Activated CD4-positive, CD25-positive, alpha-beta regulatory T cell (primary cell): ENCODE data around the gene TMEM181.
"Not testable (repeated sequence)": the region's sequence is repeated elsewhere in the genome, so short reads cannot be mapped to it uniquely, and the experiment has no call there.

Experiments used
- DNase-seq, 4 experiments: peaks; one replicate each; lab custom pipeline; 2025; lab: John Stamatoyannopoulos, UW

The TMEM181 gene

DNA sequence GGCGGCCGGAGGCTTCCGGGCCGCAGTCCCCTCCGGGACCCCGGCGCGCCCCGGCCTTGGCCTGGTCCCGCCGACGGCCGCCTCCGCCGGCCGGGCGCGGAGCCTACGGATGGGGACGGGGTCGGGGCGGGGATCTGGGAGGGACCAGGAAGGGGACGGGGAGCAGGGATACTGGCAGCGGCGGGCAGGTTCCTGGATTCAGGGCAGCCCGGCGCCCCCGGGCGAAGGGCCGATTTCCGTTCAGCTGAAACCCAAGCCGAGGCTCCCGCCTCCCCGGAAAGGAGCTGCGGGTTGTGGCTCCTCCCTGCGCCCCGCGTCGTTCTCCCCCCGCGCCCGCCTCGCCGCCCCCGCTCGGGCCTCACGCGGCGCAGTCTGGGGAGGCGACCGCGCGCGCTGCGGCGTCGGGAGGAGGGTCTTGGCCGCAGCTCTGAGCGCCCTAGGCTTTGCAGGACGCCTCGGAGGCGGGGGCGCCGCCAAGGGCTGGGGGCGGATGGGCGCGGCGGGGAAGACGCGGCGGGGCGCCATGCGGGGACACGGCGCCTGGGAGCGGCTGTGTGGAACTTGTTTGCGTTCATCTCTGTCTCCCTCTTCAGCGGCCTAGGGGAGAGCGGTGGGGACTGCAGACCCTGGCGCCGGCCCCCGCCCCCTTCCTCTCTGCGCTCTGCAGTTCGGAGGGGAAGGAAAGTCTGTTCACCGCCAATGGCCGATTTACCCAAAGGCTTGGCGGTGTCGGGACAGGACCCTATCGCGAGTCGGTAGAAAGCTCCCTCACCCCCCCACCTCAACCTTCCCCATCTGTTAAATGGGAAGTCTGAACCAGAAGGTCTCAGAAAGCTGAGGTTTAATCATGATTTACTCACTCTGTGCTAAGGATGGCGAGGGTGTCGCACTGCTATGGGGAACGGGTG lies 22.7 kb upstream of the TMEM181 start:
- DNase-seq: no peak

DNA sequence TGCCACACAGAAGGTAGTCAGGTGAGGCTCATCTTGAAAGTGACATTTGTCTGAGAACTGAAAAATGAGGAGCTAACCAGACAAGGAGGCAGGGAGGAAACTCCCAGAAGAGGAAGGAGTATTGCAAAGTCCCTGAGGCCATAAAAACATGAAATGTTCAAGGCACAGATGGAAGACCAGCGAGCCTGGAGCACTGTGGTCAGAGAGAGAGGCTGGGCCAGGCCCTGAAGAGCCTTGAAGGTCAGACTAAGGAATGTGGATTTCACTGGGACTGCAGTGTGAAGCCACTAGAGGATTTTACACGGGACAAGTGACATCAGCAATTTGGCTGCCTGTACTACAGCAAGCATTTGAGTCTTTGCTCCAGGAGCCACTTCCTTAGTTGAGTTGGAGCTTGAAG lies 21.1 kb upstream of the TMEM181 start:
- DNase-seq: no peak

DNA sequence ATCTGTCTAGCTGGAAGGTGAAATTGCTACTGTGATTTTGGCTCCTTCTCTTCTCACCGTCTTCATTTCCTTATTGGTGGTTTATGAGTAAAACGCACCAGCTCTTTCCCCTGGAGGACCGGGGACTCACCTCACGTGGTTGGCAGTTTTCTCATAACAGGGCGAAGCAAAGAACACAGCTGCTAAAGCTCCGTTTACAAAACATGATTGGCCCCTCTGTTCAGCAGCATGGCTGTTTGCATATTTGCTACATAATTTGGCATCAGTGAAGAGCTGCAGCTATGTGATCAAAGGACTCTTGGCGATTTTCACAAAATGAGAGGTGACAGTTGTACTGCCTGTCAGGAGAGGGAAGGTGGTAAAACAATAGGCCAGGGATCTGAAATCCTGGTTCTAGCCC lies 20.5 kb upstream of the TMEM181 start:
- no peak for DNase-seq

DNA sequence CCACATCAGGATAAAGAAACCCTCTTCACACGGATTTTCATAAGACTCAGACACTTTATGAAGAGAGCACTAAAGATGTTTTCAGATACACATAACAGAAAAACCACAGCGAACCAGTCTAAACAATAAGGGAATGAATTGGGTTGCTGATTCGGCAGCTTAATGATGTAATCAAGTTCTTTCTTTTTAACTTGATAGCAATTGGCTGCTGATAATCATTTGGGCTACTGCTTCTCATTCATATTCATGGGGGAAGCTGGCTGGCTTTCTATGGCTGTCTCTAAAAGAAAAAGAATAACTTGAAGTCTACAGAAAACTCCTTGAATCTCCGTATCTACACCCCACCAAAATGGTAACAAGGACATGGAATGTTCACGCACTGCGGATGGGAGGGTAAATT lies 20.0 kb upstream of the TMEM181 start:
- DNase-seq: no peak

DNA sequence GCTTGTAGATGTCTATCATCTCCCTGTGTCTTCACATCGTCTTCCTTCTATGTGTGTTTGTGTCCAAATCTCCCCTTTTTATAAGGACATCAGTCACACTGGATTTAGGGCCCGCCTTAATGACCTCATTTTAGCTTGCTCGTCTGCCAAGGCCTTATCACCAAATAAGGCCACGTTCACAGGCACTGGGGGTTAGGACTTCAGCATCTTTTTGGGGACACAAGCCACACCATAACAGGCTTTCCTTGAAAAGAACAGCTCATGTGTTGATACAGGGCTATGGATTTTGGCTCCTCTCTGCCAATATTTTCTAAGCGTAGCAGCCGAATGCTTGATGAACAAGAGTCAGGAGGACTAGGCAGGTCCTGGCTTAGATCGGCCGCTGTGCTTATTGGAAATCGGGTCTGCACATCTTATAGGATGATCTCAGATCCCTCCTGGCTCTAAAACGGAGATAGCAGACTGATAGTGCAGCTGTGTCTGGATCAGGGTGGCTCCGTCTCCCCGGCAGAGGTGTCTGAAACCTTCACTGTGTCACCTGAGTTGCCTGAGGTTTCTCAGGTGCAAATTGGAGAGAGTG lies 16.2 kb upstream of the TMEM181 start:
- DNase-seq: no peak

DNA sequence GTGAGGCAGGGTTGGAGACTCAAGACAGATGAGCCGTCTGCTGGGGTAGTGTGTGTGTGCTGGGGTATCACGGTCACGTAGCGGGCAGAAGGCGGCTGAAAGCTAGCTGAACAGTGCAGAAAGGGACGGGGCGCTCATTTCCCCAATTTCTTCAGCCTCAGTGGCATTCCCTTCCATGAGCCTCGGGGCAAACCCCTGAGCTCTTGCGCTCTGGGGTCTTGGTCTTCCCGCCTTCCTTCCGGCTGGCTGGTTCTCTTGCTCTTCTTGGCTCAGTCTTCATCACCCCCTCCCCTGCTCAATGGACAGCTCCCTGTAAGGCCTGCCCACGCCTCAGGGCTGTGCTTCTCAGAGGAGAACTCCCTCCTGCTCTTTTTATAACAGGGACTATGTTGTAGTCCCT lies 15.5 kb upstream of the TMEM181 start:
- DNase-seq: no peak

DNA sequence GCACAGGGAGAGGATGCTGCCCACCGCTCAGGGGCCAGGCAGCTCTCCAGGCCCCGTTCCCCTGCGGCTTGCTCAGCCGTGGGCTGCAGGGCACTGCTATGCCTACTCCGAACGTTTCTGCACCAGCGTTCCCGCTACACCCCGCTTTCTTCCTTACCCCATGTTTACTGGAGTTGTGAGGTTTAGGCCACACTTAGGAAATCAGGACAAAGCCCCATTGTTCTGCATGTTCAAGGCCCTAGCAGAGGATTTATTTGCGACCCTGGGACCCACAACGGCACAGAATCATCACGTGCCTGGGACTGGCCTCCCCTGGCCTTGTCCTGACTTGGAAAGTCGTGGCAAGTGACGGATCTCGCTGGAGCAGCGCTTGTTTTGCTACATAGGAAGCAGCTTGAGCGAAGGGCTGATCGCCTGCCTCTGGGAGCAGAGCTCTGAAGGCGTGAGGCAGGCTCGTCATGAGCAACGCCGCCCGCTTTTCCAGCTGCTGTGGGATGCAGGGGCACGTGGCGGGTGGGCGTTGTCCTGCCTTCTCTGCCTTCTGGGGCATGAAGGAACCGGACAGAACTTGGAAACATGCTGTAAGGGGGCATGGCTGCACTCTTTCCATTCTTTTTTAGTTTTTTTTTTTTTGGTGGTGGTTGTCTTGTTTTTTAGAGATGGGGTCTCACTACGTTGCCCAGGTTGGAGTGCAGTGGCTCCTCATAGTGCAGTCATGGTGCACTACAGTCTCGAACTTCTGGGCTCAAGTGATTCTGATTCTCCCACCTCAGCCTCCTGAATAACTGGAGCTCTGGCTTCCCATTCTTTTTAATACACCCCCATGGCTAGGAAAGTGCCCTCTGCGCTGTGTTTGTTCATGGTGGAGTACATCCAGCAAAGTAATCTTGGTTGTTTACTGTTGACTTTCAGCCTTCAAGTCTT lies 14.6 kb upstream of the TMEM181 start:
- DNase-seq: no peak

DNA sequence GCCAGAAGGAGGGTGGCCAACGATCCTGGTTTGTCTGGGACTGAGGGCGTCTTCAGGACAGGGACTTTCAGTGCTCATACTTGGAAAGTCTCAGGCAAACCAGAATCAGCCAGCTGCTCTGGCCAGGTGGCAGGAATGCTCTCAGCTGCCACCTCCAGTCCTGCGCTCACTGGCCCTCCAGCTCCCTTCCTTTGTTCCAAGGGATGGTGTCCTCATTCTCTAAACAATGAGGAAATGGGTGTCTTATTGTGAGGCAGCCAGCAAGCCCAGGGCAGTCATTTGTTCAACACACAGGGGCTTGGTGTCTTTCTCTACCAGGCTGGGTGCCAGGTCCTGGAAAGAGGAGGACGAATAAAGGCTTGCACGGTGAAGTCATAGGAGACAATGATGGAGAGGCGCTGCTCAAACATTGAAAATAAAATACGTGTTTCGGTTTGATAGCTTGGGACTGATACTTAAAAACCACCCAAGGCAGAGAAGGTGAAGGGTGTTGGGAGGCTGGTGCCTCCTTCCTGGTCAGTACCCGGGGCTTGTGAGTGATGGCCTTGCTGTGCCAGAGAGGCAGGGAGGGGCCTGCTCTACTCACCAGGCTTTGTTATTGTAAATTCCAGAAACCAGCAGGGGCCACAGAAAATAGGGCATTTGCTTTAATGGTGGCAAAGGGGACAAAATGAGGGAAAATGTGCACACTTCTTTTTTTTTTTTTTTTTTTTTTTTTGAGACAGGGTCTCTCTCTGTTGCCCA lies 11.3 kb upstream of the TMEM181 start:
- DNase-seq: no peak

DNA sequence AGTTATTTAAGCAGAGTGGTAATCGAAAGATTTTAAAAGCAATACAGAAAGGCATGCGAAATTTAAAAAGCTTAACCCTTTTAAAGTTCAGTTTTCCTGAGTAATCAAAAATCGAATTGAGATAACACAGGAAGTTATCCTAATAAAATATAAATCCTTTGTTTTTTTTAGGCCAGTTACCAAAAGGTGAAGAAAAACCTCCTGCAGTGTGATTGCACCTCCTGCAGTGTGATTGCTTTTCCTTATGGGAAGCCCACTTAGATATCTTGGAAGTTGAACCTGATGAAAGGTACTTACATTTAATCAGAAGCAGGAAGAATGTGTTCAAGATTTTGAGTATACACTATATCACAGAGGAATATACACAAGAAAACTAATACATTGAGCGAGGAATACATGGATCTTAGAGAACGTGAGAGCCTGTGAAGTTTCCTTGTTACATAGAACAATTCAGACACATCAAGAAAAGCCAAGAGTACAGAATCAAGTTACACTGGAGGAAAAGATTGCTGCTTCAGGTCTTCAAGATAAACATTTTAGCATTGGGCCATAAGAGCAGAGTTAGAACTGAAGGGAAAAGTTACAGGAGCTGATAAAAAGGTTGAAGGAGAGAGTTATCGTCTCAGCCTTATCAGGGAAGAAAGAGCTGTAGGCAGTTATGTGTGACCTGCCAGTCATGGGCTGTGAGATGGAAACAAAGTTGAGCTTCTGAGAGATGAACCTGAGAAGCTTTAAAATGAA lies 7.7 kb upstream of the TMEM181 start:
- no peak for DNase-seq

DNA sequence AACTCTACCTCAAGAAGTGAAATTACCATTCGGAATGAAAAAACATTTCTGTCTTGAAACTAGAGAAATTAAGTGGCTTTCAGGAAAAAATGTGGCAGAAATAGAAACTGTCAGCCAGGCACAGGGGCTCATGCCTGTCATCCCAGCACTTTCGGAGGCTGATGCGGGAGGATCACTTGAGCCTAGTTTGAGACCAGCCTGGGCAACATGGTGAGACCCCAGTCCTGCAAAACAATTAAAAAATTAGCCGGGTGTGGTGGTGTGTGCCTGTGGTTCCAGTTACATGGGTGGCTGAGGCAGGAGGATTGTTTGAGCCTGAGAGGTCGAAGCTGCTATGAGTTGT lies 7.1 kb upstream of the TMEM181 start:
- DNase-seq: no peak

DNA sequence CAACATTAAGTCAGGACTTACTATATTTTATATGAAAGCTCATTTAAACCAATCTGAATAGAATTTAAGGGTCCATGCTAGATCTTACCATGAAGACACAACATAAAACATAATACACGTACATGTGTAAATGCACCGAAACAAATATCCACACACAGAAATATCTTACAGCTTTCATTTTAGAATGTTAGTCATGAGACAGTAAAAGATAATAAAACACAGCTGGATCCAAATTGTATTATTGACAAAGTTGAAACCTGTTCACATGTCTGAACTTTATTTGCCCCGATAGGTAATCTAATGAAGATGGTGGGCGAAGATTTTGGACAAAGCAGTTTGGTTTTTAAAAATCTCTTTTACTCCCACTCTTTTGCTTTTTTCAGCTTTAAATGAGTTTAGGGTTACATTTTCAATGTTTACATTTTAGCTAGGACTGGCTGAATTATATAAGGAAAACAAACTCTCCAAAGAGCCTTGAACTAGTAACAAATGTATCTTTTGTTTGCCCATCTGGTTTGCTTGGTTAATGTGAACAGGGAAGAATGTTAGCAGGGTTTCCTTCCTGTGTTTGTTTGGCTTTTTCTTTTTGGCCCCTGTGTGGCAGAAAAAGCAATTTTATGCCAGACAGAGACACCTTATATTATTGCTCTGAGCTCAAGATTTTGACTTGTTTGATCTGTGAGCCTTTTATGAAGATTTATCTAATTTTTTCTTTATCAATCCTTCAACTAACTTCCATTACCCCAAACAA lies 5.1 kb upstream of the TMEM181 start:
- no peak for DNase-seq

DNA sequence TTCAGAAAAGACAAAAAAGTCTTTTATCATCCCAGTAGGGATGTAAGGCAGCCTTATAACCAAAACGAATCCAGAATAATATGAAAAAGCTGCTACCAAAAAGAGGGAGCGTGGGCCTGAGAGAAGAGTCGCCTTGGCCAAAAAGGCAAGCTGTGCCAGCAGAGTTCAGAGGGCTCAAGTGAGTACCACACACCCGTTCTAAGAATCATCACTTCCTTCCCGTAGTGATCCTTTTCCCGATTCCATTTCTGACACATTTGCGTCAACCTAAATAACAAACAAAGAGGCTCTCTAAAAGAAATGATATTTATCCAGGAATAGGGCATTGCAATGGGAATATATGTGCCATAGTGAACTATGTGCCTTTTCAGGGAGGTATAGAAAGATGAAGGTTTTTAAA lies 3.8 kb upstream of the TMEM181 start:
- no peak for DNase-seq

DNA sequence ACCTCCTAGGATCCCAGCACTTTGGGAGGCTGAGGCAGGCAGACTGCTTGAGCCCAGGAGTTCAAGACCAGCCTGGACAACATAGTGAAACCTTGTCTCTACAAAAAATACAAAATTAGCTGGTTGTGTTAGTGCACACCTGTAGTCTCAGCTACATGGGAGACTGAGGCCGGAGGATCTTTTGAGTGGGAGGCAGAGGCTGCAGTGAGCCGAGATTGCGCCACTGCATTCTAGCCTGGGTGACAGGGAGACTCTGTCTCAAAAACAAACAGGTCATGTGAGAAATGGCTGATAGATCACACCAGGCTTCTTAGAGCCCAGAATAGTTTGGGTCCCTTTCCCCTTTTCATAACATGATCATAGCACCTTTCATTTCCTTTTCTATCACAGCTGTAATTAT lies 2.8 kb upstream of the TMEM181 start:
- DNase-seq: not testable (repeated sequence)

DNA sequence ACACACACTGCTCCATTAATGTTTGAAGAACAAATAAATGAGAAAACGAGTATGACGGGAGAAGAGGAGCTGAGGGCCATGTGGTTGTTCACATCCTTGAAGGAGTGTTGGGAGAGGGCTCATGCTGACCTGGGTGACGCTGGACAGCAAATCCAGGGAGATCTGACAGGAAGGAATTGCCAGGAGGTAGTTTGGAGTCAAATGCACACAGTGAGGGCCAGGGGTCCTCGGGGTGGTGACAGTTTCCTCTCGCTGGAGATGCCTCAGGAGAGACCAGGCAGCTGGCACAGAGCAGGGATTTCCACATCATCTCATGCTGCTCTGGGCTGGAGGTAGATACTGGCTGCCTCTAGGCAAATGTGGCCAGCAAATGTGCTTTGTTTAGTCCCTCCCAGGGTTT lies 2.0 kb upstream of the TMEM181 start:
- DNase-seq: no peak

DNA sequence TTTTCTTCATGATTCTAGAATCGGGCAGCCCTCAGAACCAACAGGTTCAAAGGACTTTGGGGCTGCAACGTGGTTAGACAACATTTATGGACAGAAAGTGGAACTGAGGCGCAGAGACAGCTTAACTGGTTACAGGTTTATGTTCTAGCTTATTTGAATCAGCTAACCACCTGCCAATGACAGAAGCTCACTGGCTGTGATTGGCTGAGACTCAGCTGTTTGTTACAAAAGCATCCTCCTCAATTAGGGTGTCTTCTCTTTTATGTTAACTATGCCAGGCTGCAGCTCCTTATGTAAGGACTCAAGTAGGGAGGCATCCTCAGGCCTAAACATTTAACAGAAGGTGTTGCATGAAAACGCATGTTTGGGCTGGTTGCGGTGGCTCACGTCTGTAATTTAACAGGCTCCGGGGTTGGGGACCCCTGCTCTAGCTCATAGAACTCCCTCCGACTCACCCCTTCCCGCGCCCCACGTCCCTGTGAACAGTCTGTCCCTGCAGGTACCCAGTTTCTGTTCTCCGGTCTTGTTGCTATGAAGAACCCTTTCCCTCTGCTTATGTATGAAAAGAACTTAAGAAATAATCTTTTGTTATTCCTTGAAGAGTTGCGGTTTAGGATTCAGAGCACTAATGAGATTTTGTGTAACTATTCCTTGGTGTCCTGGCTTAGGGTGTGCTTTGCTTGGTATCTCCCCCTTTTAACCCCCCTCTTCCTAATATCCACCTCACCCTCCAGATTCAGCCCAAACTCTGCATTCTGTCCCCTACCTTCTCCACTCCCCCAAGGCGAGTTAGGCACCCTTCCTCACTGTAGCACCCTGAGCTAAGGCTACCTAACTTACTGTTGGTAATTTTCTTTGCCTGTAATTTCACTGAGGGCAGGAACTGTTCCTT lies 1.2 kb upstream of the TMEM181 start:
- DNase-seq: no peak

DNA sequence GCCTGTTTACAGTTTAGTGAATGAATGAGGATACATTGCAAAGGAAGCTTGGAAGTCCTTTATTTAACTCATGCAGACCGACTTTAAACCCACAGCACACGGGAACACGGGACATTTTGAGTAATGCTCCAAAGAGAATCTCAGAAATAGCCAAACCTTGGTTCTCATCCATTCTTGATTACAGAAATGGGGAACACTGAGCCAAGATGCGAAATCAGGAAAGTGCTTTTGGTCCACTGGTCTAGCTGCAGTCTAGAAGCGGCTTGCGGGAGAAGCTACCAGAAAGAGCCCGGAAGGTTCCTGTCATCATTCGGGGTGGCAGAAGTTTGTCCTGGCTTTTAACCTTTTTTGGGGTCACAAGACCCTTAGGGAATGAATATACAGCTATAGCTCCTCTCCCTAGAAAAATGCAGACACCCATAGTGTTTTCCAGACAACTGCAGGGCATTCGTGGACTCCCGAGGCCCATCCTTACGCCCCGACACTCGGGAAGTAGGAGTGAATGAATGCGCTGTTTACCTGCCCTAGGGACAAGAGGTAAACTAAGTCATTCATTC lies 475 bp upstream of the TMEM181 start:
- DNase-seq: no peak

DNA sequence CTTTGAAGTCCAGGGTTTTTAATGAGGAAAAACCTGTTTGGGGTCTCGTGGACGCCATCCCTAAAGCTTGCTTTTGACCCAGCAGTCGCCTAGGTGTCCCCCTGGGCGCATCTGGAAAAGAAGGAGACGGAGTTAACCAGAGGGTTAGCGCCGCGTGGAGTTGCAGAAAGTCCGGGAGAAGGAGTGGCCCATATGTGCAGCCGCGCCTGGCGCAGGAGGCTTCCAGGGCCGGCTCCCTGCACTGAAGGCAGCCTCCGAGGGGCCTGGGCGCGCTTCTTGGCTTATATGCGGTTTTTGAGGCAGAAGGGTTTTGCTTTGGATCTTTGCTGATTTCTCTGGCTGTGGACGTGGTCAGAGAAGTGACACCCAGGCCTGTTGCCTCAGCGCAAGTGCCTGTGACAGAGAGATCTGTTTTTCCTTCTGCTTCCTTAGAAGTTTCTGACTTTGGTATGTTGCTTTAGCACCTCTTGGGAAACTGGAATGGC lies 987 bp downstream of the TMEM181 start:
- DNase-seq: no peak

DNA sequence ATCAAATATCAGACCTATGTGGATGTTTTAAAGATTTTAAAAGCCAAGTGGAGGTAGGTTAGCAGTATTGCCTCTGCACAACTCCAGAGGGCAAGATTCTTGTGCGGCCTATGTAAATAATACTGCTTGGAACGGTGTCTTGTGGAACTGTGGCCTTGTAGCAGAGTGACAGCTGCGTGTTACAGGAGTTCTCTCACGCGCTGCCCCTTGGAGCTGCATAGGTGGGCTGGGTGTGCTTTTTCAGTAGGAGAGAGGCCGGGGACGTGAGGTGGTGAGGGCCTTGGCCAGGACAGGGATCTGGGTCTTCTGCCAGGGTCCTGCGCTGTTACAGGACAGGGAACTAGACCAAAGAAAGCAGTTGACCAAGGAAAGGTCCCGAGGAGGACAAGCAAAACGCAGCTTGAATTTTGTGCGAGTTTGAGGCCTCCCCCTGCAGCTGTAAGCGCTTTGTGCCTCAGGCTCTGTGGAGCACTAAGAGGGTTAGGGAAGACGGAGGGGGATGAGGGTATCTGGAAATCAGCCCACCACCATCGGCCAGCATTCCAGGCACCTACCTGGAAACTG lies 1.5 kb downstream of the TMEM181 start:
- no peak for DNase-seq

DNA sequence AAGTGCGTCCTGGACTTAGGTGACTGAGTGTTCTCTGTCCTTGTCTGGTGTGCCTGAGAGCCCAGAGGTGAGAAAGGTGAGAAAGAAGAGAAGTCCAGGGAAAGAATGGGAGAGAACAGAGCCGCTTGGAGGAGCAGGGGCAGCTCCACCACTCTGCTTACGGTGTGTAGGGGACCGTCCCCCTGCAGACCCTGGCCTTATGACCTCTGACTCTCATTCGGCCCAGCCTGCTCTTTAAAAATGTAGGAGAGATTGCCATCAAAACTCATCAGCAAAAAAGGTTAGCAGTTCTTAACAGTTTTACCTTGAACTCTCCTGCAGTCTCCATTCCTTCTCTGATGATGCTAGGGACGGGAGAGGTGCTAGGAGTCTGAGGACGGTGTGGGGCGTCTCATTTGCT lies 2.0 kb downstream of the TMEM181 start:
- DNase-seq: no peak
